ENCODE data around the gene MCC. TPM values are rescaled to one million over a fixed set of nuclear protein-coding genes. Genes with fewer than 3 reads are reported as not detected.

Gene MCC
- total and polyA plus RNA-seq, 2 donors (not counting 1 experiment from before 2014, with no cell fraction given), result 0.09 to 0.32 TPM

GRCh38 chr5:113068559-113068958, 419.7 kb downstream of the MCC start:
- Mint-ChIP-seq H3K4me3 (no peak overlapping the region), H3K27me3 (no peaks in the 10 kb centered on the region), H3K4me1 (no peaks in the 10 kb centered on the region), H3K9me3 (ENCODE audit: insufficient read depth) (no peaks in the 10 kb centered on the region), H3K27ac (no peak overlapping the region)
- CTCF ChIA-PET, result no interaction called here
- Histone ChIP-seq H2AFZ (ENCODE audit: insufficient read depth, low read depth, low read length, poor library complexity, severe bottlenecking) (no peak overlapping the region), H3K4me1 (ENCODE audit: control insufficient read depth in 2 of 2, insufficient read depth in 2 of 2, low read length in 2 of 2) (no peaks in the 10 kb centered on the region), H3K4me2 (replicated peaks; ENCODE audit: low read depth, low read length, poor library complexity, severe bottlenecking) (no peak overlapping the region), H3K4me3 (ENCODE audit: control extremely low read depth in 1 of 5, extremely low read depth in 1 of 5, insufficient read depth in 1 of 5, low read depth in 2 of 5, low read length in 4 of 5) (no peak overlapping the region), H4K20me1 (ENCODE audit: control insufficient read depth, insufficient read depth, low read length, poor library complexity, severe bottlenecking) (no peaks in the 10 kb centered on the region), H3K27me3 (replicated peaks in 1 of 4; ENCODE audit: control extremely low read depth in 1 of 4, control insufficient read depth in 3 of 4, insufficient read depth in 4 of 4, low read length in 3 of 4) (no peaks in the 10 kb centered on the region), H3K27ac (ENCODE audit: low read length in 2 of 2) (no peak overlapping the region), H3K36me3 (replicated peaks in 1 of 2; ENCODE audit: control extremely low read depth in 1 of 2, control insufficient read depth in 1 of 2, extremely low read depth in 1 of 2, insufficient read depth in 2 of 2, low read length in 1 of 2) (no peaks in the 10 kb centered on the region), H3K9ac (ENCODE audit: low read length) (no peak overlapping the region), H3K9me3 (ENCODE audit: control extremely low read depth in 1 of 3, control insufficient read depth in 2 of 3, insufficient read depth in 1 of 3, low read length in 2 of 3) (no peaks in the 10 kb centered on the region), H3K79me2 (ENCODE audit: control insufficient read depth, insufficient read depth, low read length) (no peaks in the 10 kb centered on the region)
- no peak for DNase-seq
- 83% methylated on average over 2 of the region's 2 CpGs for WGBS (ENCODE audit: insufficient coverage)
- POLR2A ChIA-PET, result no interaction called here
- no peak for ATAC-seq (ENCODE audit: low read depth)
- intact Hi-C loops (cut with micrococcal nuclease), result no loop called here
- TF ChIP-seq EZH2 (IDR thresholded peaks at IDR 0.05; ENCODE audit: borderline replicate concordance, insufficient read depth, low read depth, low read length, poor library complexity, severe bottlenecking), result no peak
- no peak for TF ChIP-seq CTCF (IDR thresholded peaks at IDR 0.05)

- H3K9ac ChIP-seq (ENCODE audit: low read length), result no peak overlapping the region
- peaks cover 0 to 2% of the 10 kb centered on the region in 2 donors for H3K4me1 ChIP-seq (ENCODE audit: control insufficient read depth in 2 of 2, insufficient read depth in 2 of 2, low read length in 2 of 2)
- H3K27ac ChIP-seq (ENCODE audit: low read length in 2 of 2), result no peak overlapping the region
- no peak overlapping the region for H3K4me2 ChIP-seq (replicated peaks; ENCODE audit: low read depth, low read length, poor library complexity, severe bottlenecking)
- H4K20me1 ChIP-seq (ENCODE audit: control insufficient read depth, insufficient read depth, low read length, poor library complexity, severe bottlenecking), result no peaks in the 10 kb centered on the region
- H3K27me3 Mint-ChIP-seq, result no peaks in the 10 kb centered on the region
- TF ChIP-seq CTCF (IDR thresholded peaks at IDR 0.05) (no peak), EZH2 (IDR thresholded peaks at IDR 0.05; ENCODE audit: borderline replicate concordance, insufficient read depth, low read depth, low read length, poor library complexity, severe bottlenecking) (no peak)
- intact Hi-C loops (cut with micrococcal nuclease), result no loop called here
- CTCF ChIA-PET, result no interaction called here
- no peaks in the 10 kb centered on the region for H3K79me2 ChIP-seq (ENCODE audit: control insufficient read depth, insufficient read depth, low read length)
- H3K27me3 ChIP-seq (replicated peaks in 1 of 4; ENCODE audit: control extremely low read depth in 1 of 4, control insufficient read depth in 3 of 4, insufficient read depth in 4 of 4, low read length in 3 of 4), result no peaks in the 10 kb centered on the region
- no peaks in the 10 kb centered on the region for H3K9me3 Mint-ChIP-seq (ENCODE audit: insufficient read depth)
- no peaks in the 10 kb centered on the region for H3K9me3 ChIP-seq (ENCODE audit: control extremely low read depth in 1 of 3, control insufficient read depth in 2 of 3, insufficient read depth in 1 of 3, low read length in 2 of 3)
- ATAC-seq (ENCODE audit: low read depth) (no peak), DNase-seq (no peak)
- no peak overlapping the region for H2AFZ ChIP-seq (ENCODE audit: insufficient read depth, low read depth, low read length, poor library complexity, severe bottlenecking)
- H3K4me1 Mint-ChIP-seq, result no peaks in the 10 kb centered on the region
- no peaks in the 10 kb centered on the region for H3K36me3 ChIP-seq (replicated peaks in 1 of 2; ENCODE audit: control extremely low read depth in 1 of 2, control insufficient read depth in 1 of 2, extremely low read depth in 1 of 2, insufficient read depth in 2 of 2, low read length in 1 of 2)
- H3K4me3 ChIP-seq (ENCODE audit: control extremely low read depth in 1 of 5, extremely low read depth in 1 of 5, insufficient read depth in 1 of 5, low read depth in 2 of 5, low read length in 4 of 5), result no peak overlapping the region
- H3K27ac Mint-ChIP-seq, result no peak overlapping the region
- no peak overlapping the region for H3K4me3 Mint-ChIP-seq
- WGBS (ENCODE audit: insufficient coverage), result 94% methylated on average over 18 of the region's 19 CpGs
- POLR2A ChIA-PET, result no interaction called here
Measured at GRCh38 chr5:113067635-113068344, 420.5 kb downstream of the MCC start.

Data from B cell (primary cell).